Colonic mucosa (tissue), 4 donors: ENCODE data around the gene EN1. TPM values are rescaled to one million over a fixed set of nuclear protein-coding genes. Genes with fewer than 3 reads are reported as not detected.

Experiments
- DNase-seq: peaks from one replicate; pipeline ENCODE4 v3.0.0-alpha.2; 2020
- H3K27ac ChIP-seq: fragments of 200-600 bp; one replicate; pipeline ENCODE4 v1.8.0; 2021
- H3K27me3 ChIP-seq: fragments of 200-600 bp; one replicate; pipeline ENCODE4 v1.8.0; 2021
- H3K36me3 ChIP-seq: fragments of 200-600 bp; one replicate; pipeline ENCODE4 v1.8.0; 2021
- H3K4me1 ChIP-seq: fragments of 200-600 bp; one replicate; pipeline ENCODE4 v1.8.0; 2021; ENCODE audit warnings: mild to moderate bottlenecking
- H3K4me3 ChIP-seq: fragments of 200-600 bp; one replicate; pipeline ENCODE4 v1.8.0; 2021
- H3K9ac ChIP-seq, 2 donors: one replicate each; pipeline ENCODE4 v1.7.0; 2013; ENCODE audit warnings: control low read depth in 2 of 2, low read depth in 2 of 2, low read length in 2 of 2
- H3K9me3 ChIP-seq: fragments of 200-600 bp; one replicate; pipeline ENCODE4 v1.8.0; 2021
- CTCF ChIP-seq: fragments of 200-600 bp; IDR thresholded peaks from one replicate; pipeline ENCODE4 v1.8.0; 2022; ENCODE audit warnings: antibody characterized with exemption, mild to moderate bottlenecking
- intact Hi-C: fragments of 100-400 bp; cut with DNase I; formaldehyde crosslinking; loops from one replicate; pipeline ENCODE4 v1.14.1; 2022
- total RNA-seq, 2 donors: library from RNA; stranded (reverse); fragmentation: NEBNext Ultra II Directional in 1 of 2; extraction: Animal tissue kit (Norgen Biotek cat#: 25700) in 1 of 2; gene quantifications; one replicate each; pipeline ENCODE4 v1.2.1, GENCODE V29; 2021
- donor health status: healthy.
- donor health status: DM: no; HTN: no; CAD: no.
- donor health status: DM: no; HTN: no; CAD: no.

EN1 gene
- total RNA-seq, 2 donors from 2014 or later: not detected

DNA sequence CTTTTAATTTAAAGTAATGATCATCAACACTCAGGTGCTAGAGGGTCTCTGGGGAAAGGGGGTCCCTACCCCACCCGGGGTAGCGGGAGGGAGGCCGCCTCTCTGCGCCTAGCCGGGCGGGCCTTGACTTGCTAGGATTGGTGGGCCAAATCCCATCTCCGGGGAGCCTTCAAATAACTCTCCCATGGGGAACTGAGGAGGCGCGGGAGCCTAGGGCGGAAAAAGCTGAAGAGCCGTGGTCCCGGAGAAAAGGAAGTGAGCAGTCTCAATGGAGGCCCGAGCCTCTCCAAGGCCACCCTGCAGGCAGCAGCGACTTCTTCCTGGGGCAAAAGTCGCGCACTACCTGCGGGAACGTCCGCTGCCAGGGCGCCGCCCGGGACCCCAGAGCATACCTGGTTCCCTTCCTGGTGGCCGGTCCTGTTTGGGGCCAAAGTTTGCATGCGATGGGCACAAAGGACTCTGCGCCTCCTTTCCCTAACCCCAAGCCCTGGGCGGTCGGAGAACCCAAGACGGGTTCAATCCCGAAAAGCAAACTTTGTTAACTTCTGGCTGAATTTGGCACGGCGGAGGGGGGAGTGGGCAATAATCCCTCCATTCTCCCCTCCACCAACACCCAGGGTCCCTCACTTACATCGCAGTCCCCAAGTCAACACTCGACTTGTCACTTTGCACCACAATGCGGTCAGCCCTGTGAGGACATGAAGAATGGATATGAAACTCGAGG, 13.6 kb downstream of the EN1 start:
- H3K27ac ChIP-seq: no peak overlapping the region
- H3K9me3 ChIP-seq: no peaks in the 10 kb centered on the region
- H3K4me3 ChIP-seq: no peak overlapping the region
- peaks cover 6% of the 10 kb centered on the region for H3K4me1 ChIP-seq
- no peaks in the 10 kb centered on the region for H3K36me3 ChIP-seq
- H3K27me3 ChIP-seq: peaks cover 68% of the 10 kb centered on the region
- intact Hi-C loops: no loop called here
- H3K9ac ChIP-seq: no peak overlapping the region
- TF ChIP-seq CTCF: no peak
- DNase-seq: no peak

DNA sequence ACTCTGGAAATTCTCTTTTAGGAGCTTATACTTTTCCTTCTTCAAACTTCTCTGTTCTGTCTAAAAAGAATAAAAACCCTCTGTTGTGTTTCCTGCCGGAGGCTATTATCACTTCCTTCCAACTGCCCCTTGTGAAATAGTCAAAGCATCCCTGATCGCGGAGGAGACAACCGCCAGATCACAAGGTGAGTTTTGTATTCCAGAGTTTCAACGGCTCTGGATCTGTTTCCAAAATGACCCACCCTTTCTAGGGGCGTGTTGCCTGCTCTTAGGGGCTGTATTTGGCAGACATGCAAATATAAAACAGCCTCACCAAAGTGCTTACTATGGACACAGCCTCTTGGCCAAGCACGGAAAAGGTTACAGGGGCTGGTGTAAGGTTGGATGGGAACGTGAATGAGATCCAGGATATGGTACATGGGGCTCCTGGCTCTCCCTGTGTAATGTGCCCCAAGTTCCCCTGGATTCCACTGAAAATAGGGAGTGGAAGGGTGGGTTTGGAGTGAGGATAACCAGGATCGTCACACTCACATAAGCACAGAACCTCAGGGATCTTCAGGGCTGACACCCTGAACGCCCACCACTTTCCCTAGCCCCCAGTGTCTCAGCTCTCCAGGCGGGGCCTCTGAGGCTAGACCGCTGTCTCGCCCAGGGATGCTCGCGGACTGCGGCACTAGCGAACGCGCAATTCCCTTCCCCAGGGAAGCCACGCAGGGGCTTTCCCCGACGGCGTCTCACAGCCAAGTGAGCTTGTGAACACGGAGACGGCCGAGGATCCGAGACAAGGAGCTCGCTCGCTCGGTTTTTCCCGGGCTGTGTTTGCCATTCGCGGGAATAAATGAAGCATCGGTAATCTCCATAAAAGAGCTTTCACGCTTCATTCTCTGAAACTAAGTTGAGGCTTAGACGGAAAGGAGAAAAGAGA, 14.4 kb downstream of the EN1 start:
- Histone ChIP-seq H3K4me1 (peaks cover 6% of the 10 kb centered on the region), H3K27ac (no peak overlapping the region), H3K27me3 (peaks cover 62% of the 10 kb centered on the region), H3K9ac (no peak overlapping the region), H3K36me3 (no peaks in the 10 kb centered on the region), H3K4me3 (no peak overlapping the region), H3K9me3 (no peaks in the 10 kb centered on the region)
- intact Hi-C loops: no loop called here
- no peak for TF ChIP-seq CTCF
- no peak for DNase-seq

DNA sequence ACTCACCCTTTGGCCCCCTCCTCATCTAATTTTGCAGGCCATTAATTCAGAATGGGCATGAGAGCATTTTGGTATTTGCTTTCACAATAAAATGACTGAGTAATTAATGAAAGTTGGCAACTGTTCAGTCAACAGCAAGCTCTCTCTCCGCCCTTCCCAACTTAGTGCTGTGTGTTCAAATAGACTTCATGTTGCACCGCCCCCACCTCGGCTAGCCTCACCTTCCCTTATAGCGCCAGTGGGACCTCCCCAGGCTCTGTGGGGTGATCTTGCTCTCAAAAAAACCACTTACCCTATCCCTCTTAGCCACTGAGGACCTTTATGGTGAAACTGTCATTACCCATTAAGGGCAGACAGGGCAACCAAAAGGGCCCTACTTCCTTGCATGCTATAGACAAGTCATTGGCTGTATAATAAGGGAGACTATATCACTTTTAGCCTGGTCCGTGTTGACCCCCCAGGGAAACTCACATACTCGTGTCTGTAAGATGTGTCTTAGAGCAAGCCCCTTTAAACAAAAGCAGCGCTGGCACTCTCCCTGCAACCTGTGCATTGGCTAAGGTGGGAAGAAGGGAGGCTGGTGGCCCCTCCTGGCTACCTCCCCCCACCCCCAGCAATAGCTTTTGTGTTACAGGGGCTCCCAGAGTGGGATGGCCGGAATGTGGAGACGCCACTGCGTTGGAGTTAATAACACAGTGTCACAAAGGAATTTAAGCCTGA, 15.2 kb downstream of the EN1 start:
- Histone ChIP-seq H3K9me3 (no peaks in the 10 kb centered on the region), H3K27ac (no peak overlapping the region), H3K9ac (no peak overlapping the region), H3K36me3 (no peaks in the 10 kb centered on the region), H3K27me3 (peaks cover 56% of the 10 kb centered on the region), H3K4me1 (peaks cover 6% of the 10 kb centered on the region), H3K4me3 (no peak overlapping the region)
- intact Hi-C loops: no loop called here
- no peak for DNase-seq
- TF ChIP-seq CTCF: no peak

DNA sequence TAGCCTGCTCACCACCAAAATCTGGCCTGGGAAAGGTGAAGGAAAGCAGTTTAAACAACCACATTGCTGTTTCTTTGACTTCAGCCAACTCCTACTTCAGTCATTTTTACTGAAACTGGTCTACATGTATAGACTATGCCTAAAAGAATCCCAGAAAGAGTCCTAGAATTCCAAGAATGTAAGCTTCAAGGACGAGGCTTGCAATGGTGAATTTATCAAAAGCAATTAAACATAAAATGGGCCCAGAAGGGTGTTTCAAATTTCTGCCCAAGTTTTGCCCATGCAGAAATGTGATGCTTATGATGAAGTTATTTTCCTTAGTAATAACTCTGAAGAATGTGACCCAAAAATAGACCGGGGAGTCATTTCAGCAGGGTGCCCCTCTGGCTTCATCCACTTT, 16.6 kb downstream of the EN1 start:
- H3K36me3 ChIP-seq: no peaks in the 10 kb centered on the region
- no peak overlapping the region for H3K9ac ChIP-seq
- TF ChIP-seq CTCF: no peak
- intact Hi-C loops: no loop called here
- DNase-seq: no peak
- H3K9me3 ChIP-seq: no peaks in the 10 kb centered on the region
- no peak overlapping the region for H3K27ac ChIP-seq
- peaks cover 3% of the 10 kb centered on the region for H3K4me1 ChIP-seq
- H3K4me3 ChIP-seq: no peak overlapping the region
- H3K27me3 ChIP-seq: peaks cover 44% of the 10 kb centered on the region

DNA sequence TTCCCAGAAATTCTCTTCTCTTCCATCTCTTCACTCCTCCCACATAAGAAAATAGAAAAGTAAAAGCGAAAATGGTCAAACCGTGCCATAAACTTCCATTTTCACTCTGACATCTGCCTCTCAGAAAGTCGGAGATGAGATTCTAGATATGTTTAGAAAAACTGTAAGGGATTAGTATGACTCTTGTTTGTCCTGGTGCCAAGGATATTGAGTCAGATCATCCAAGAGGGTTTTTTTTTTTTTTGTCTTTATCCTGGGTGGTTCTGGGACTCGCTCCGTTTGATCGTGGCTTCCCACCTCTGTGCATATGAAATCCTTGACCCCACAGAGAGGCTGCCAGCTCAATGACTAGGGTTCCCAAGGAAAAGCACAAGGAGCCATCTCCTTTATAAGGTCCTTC, 17.3 kb downstream of the EN1 start:
- H3K4me3 ChIP-seq: no peak overlapping the region
- TF ChIP-seq CTCF: no peak
- H3K9ac ChIP-seq: no peak overlapping the region
- no peaks in the 10 kb centered on the region for H3K4me1 ChIP-seq
- no peaks in the 10 kb centered on the region for H3K9me3 ChIP-seq
- H3K27me3 ChIP-seq: peaks cover 37% of the 10 kb centered on the region
- H3K27ac ChIP-seq: no peak overlapping the region
- intact Hi-C loops: no loop called here
- H3K36me3 ChIP-seq: no peaks in the 10 kb centered on the region
- no peak for DNase-seq
